Gastroesophageal sphincter (tissue), 4 donors: ENCODE data around the gene COL6A2. TPM values are rescaled to one million over a fixed set of nuclear protein-coding genes. Genes with fewer than 3 reads are reported as not detected.
"Not testable (repeated sequence)": the region's sequence is repeated elsewhere in the genome, so short reads cannot be mapped to it uniquely, and the experiment has no call there.

ENCODE experiments used
- ATAC-seq: fragments of 150-250 bp; one replicate; pipeline ENCODE4 v1.9.1; 2016; ENCODE audit warnings: mild to moderate bottlenecking, moderate library complexity
- H3K27ac ChIP-seq, 4 donors: fragments of 200-600 bp; sonication (generic) in 3 of 4; 1 replicate in 3 of 4; 2 replicates in 1 of 4; pipeline ENCODE4 v1.5.1; 2016 to 2019
- H3K27me3 ChIP-seq: fragments of 200-600 bp; sonication (generic); one replicate; pipeline ENCODE4 v1.5.1; 2019
- H3K36me3 ChIP-seq, 2 donors: fragments of 200-600 bp; sonication (generic); one replicate each; pipeline ENCODE4 v1.5.1; 2019; ENCODE audit warnings: control low read depth in 1 of 2
- H3K4me1 ChIP-seq, 3 donors: fragments of 200-600 bp; sonication (generic); 1 replicate in 2 of 3; 2 replicates in 1 of 3; pipeline ENCODE4 v1.5.1; 2016 to 2019; ENCODE audit warnings: control low read depth in 2 of 3
- H3K4me3 ChIP-seq, 2 donors: fragments of 200-600 bp; sonication (generic); one replicate each; pipeline ENCODE4 v1.5.1; 2019; ENCODE audit warnings: mild to moderate bottlenecking in 1 of 2, moderate library complexity in 1 of 2
- H3K9me3 ChIP-seq, 3 donors: fragments of 200-600 bp; sonication (generic); one replicate each; pipeline ENCODE4 v1.5.1; 2017 to 2019; ENCODE audit warnings: control low read depth in 2 of 3
- CTCF ChIP-seq, 4 experiments: fragments of 200-600 bp in 2 of 4; fragments of 450-650 bp in 2 of 4; sonication (generic) in 1 of 4; IDR thresholded peaks; one replicate each; pipeline ENCODE4 v1.5.1; 2017 to 2019; ENCODE audit warnings: antibody characterized with exemption in 4 of 4, mild to moderate bottlenecking in 2 of 4, moderate library complexity in 2 of 4
- EP300 ChIP-seq: sonication (generic); formaldehyde crosslinking; IDR thresholded peaks from one replicate; pipeline ENCODE4 v1.6.1; 2017; ENCODE audit warnings: antibody characterized with exemption, mild to moderate bottlenecking
- POLR2A ChIP-seq, 2 donors: fragments of 450-650 bp; IDR thresholded peaks; one replicate each; pipeline ENCODE4 v1.6.1; 2017; ENCODE audit warnings: antibody characterized with exemption in 2 of 2, mild to moderate bottlenecking in 2 of 2, moderate library complexity in 1 of 2
- POLR2AphosphoS5 ChIP-seq: sonication (generic); formaldehyde crosslinking; IDR thresholded peaks from one replicate; pipeline ENCODE4 v1.6.1; 2017; ENCODE audit warnings: antibody characterized with exemption
- WGBS, 2 donors: methylation state at CpG; one replicate each; pipeline ENCODE4 v1.1.5; 2018; ENCODE audit warnings: low coverage in 1 of 2; 5-methylcytosine and 5-hydroxymethylcytosine counted together
- total RNA-seq, 4 donors: library from RNA; depleted of rRNA; stranded (reverse); fragments of >200 nt; gene quantifications; one replicate each; pipeline ENCODE4 v1.1.0, GENCODE V29; 2016

Gene COL6A2
- total RNA-seq, 4 donors from 2014 or later: 720 to 1,286 (median 1,215) TPM

GRCh38 chr21:46069719-46070279 lies 28.1 kb upstream of the COL6A2 start:
- no CpG with 5 or more reads among the region's 21 CpGs for WGBS, 2 donors
- ATAC-seq: no peak

GRCh38 chr21:46071082-46071481 lies 26.8 kb upstream of the COL6A2 start:
- no peak overlapping the region for H3K4me3 ChIP-seq
- TF ChIP-seq CTCF (IDR thresholded peaks at IDR 0.05) (no peak), POLR2AphosphoS5 (no peak), POLR2A (IDR thresholded peaks at IDR 0.05) (no peak), EP300 (no peak)
- no peaks in the 10 kb centered on the region for H3K9me3 ChIP-seq
- peaks cover 3 to 24% (median 20%) of the 10 kb centered on the region in 3 donors for H3K4me1 ChIP-seq
- WGBS, 2 donors: 79 to 87% methylated on average over 3 of the region's 13 CpGs
- H3K27ac ChIP-seq: no peak overlapping the region
- no peak for ATAC-seq
- no peaks in the 10 kb centered on the region for H3K27me3 ChIP-seq
- no peaks in the 10 kb centered on the region for H3K36me3 ChIP-seq

More at GRCh38 chr21:46069719-46070279, 28.1 kb upstream of the COL6A2 start:
- Histone ChIP-seq H3K4me1 (peaks cover 5 to 37% (median 28%) of the 10 kb centered on the region in 3 donors), H3K9me3 (no peaks in the 10 kb centered on the region), H3K36me3 (no peaks in the 10 kb centered on the region), H3K27me3 (no peaks in the 10 kb centered on the region), H3K4me3 (no peak overlapping the region), H3K27ac (no peak overlapping the region)
- TF ChIP-seq POLR2AphosphoS5 (no peak), EP300 (no peak)

DNA sequence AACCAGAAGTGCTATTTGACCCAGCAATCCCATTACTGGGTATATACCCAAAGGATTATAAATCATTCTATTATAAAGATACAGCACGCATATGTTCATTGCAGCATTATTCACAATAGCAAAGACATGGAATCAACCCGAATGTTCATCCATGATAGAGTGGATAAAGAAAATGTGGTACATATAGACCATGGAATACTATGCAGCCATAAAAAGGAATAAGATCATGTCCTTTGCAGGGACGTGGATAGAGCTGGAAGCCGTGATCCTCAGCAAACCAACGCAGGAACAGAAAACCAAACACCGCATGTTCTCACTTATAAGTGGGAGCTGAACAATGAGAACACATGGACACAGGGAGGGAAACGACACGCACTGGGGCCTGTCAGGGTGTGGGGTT lies 21.2 kb upstream of the COL6A2 start:
- H3K27me3 ChIP-seq, H3K36me3 ChIP-seq, ATAC-seq, H3K4me3 ChIP-seq, H3K9me3 ChIP-seq, H3K27ac ChIP-seq: not testable (repeated sequence)
- H3K4me1 ChIP-seq: peaks cover 0 to 36% (median 14%) of the 10 kb centered on the region in 3 donors
- 89 to 91% methylated on average over 8 of the region's 8 CpGs for WGBS, 2 donors

DNA sequence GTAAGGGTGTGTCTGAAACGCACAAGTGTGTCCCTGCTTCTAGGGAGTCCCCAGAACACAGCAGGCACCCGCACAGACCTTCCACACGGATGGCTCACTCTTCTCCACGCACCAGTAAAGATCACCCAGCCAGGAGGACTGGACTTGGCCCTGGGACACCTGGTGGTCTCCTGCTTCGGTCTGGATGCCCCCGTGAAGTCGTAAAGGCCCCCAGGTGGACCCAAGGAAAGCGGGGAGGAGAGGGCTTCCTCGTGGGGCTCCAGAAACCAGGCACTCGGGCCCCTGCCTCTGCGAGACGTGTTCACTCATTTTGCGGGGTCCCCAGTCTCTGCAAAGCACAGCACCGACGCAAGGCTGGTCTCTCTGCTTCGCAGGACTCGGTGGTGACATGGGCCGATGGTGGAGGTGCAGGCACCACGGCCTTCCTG lies 20.2 kb upstream of the COL6A2 start:
- H3K27me3 ChIP-seq: no peaks in the 10 kb centered on the region
- H3K27ac ChIP-seq: no peak overlapping the region
- WGBS, 2 donors: 95 to 97% methylated on average over 4 to 6 of the region's 19 CpGs
- H3K4me1 ChIP-seq: peaks cover 0 to 38% (median 14%) of the 10 kb centered on the region in 3 donors
- no peak overlapping the region for H3K4me3 ChIP-seq
- no peaks in the 10 kb centered on the region for H3K9me3 ChIP-seq
- H3K36me3 ChIP-seq: no peaks in the 10 kb centered on the region
- no peak for TF ChIP-seq EP300
- no peak for ATAC-seq

DNA sequence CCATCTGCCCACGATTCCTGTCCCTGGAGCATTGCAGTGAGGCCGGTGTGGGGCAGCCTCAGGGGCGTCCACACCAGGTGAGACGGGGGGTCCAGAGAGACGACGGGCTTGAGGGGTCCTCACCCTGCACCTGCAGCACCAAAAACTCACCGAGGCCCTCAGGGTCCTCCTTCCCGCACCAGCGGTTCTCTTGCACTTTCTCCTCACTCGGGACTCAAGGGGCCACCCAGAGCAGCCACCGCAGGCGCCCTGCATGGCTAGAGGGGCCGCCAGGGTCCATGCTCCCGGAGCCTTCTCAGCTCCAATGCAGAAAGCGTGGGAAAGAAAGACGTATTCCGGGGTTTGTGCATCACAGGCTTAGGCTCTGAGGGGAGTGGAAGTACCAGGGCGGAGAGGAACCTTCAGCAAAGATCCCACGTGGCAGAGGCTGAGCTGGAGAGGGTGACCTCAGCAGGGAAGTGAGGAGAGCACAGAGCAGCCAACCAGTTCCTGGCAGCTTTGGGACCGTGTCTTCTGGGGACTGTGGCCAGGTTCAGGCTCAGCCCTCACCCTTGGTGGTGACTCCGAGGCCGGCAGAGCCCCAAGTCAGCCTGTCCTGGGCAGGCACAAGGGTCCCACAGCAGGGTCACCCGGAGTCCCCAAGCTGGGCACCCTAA lies 19.5 kb upstream of the COL6A2 start:
- H3K4me1 ChIP-seq: peaks cover 0 to 43% (median 14%) of the 10 kb centered on the region in 3 donors
- WGBS, 2 donors: 31% methylated on average over 3 of the region's 23 CpGs; no CpG with 5 or more reads in 1 of the 2 donors
- H3K27ac ChIP-seq: no peak overlapping the region
- no peak overlapping the region for H3K4me3 ChIP-seq
- peak; percentile 28 for ATAC-seq
- H3K36me3 ChIP-seq: no peaks in the 10 kb centered on the region
- no peaks in the 10 kb centered on the region for H3K9me3 ChIP-seq
- no peaks in the 10 kb centered on the region for H3K27me3 ChIP-seq
- TF ChIP-seq EP300: no peak

GRCh38 chr21:46078978-46079351 lies 18.9 kb upstream of the COL6A2 start:
- TF ChIP-seq CTCF (IDR thresholded peaks at IDR 0.05) (no peak), POLR2AphosphoS5 (no peak), POLR2A (IDR thresholded peaks at IDR 0.05) (no peak), EP300 (no peak)
- ATAC-seq: peak; percentile 37
- Histone ChIP-seq H3K9me3 (no peaks in the 10 kb centered on the region), H3K4me1 (peaks cover 0 to 48% (median 14%) of the 10 kb centered on the region in 3 donors), H3K4me3 (no peak overlapping the region), H3K27me3 (no peaks in the 10 kb centered on the region), H3K36me3 (no peaks in the 10 kb centered on the region), H3K27ac (no peak overlapping the region)
- WGBS, 2 donors: no CpG with 5 or more reads among the region's 6 CpGs
